Kidney (tissue), 14 donors: Measurements from ENCODE around the gene ZFYVE1. TPM values are rescaled to one million over a fixed set of nuclear protein-coding genes. Genes with fewer than 3 reads are reported as not detected.

Source experiments
- DNase-seq, 5 donors: peaks; one replicate each; pipeline ENCODE4 v3.0.0-alpha.2; 2013 to 2020
- FAIRE-seq: peaks from 2 replicates; lab custom pipeline; 2012; peaks lifted over from hg19 to GRCh38; lab: Jason Lieb, UNC
- H3K27ac ChIP-seq, 2 donors: one replicate each; pipeline ENCODE4 v1.7.0; 2013; ENCODE audit warnings: low read depth in 2 of 2, low read length in 2 of 2, inconsistent platforms in 1 of 2
- H3K27me3 ChIP-seq: one replicate; pipeline ENCODE4 v1.7.1; 2013; ENCODE audit warnings: low read length, inconsistent platforms; ENCODE audit not compliant: control insufficient read depth, insufficient read depth
- H3K36me3 ChIP-seq, 3 donors: one replicate each; pipeline versions ENCODE4 v1.7.0 to v1.7.1; 2013; ENCODE audit warnings: low read length in 3 of 3, control low read depth in 1 of 3, inconsistent platforms in 1 of 3; ENCODE audit not compliant: insufficient read depth in 3 of 3, control insufficient read depth in 2 of 3
- H3K4me1 ChIP-seq, 3 donors: one replicate each; pipeline versions ENCODE4 v1.7.0 to v1.7.1; 2013; ENCODE audit warnings: low read length in 3 of 3, inconsistent platforms in 1 of 3, low read depth in 1 of 3; ENCODE audit not compliant: control insufficient read depth in 2 of 3, insufficient read depth in 2 of 3
- H3K4me3 ChIP-seq, 3 donors: one replicate each; pipeline versions ENCODE4 v1.7.0 to v1.8.1; 2013; ENCODE audit warnings: low read length in 3 of 3, control low read depth in 1 of 3, inconsistent platforms in 1 of 3
- H3K9ac ChIP-seq, 3 donors: one replicate each; pipeline versions ENCODE4 v1.7.0 to v1.7.1; 2013; ENCODE audit warnings: low read length in 3 of 3, control low read depth in 1 of 3, inconsistent platforms in 1 of 3
- H3K9me3 ChIP-seq, 3 donors: one replicate each; pipeline versions ENCODE4 v1.7.0 to v1.7.1; 2013; ENCODE audit warnings: low read length in 3 of 3, control low read depth in 1 of 3, inconsistent platforms in 1 of 3; ENCODE audit not compliant: control insufficient read depth in 2 of 3, insufficient read depth in 1 of 3
- CTCF ChIP-seq: IDR thresholded peaks from 3 replicates; pipeline ENCODE4 v1.5.1; 2012; ENCODE audit warnings: mild to moderate bottlenecking, moderate library complexity, borderline replicate concordance; ENCODE audit not compliant: insufficient read depth; ENCODE audit errors: extremely low read depth
- intact Hi-C: fragments of 100-400 bp; cut with DNase I; formaldehyde crosslinking; loops from one replicate; pipeline ENCODE4 v1.11.1; 2022
- polyA plus RNA-seq: library from polyadenylated mRNA; stranded (reverse); fragments of 350-450 nt; fragmentation: Illumina TruSeq; extraction: RNeasy Lipid Tissue Mini Kit (QIAGEN cat#74804); gene quantifications from one replicate; pipeline ENCODE4 v1.2.3, GENCODE V29; 2014; ENCODE audit warnings: low read depth, low replicate concordance; ENCODE audit not compliant: insufficient read depth
- total RNA-seq: library from RNA; stranded (reverse); fragmentation: NEBNext Ultra II Directional; extraction: Animal tissue kit (Norgen Biotek cat#: 25700); gene quantifications from one replicate; pipeline ENCODE4 v1.2.1, GENCODE V29; 2021
- donor health status: control.
- donor health status: control.
- donor health status: control.
- donor health status: control.
- donor health status: control.
- donor health status: DM: yes; HTN: yes; CAD: no.
- donor health status: Normal renal cell carcinoma (clear cell type).

The ZFYVE1 gene
- total and polyA plus RNA-seq, 2 donors from 2014 or later, result 10.7 to 18.8 TPM

GRCh38 chr14:72942934-72943333 is 84.0 kb downstream of the ZFYVE1 start:
- H3K36me3 ChIP-seq, result peaks cover 0 to 40% (median 22%) of the 10 kb centered on the region in 3 donors
- intact Hi-C loops, result no loop called here
- H3K9ac ChIP-seq, result no peak overlapping the region
- no peak overlapping the region for H3K4me3 ChIP-seq
- FAIRE-seq (no peak), DNase-seq (no peak)
- TF ChIP-seq CTCF, result no peak
- H3K27ac ChIP-seq, result no peak overlapping the region
- no peaks in the 10 kb centered on the region for H3K9me3 ChIP-seq
- H3K27me3 ChIP-seq, result no peaks in the 10 kb centered on the region
- H3K4me1 ChIP-seq, result no peaks in the 10 kb centered on the region

GRCh38 chr14:72941286-72941985 is 85.5 kb downstream of the ZFYVE1 start:
- no peak for TF ChIP-seq CTCF
- Histone ChIP-seq H3K27ac (no peak overlapping the region), H3K27me3 (no peaks in the 10 kb centered on the region), H3K4me1 (no peaks in the 10 kb centered on the region), H3K36me3 (peaks cover 0 to 36% (median 22%) of the 10 kb centered on the region in 3 donors), H3K9ac (no peak overlapping the region), H3K9me3 (no peaks in the 10 kb centered on the region), H3K4me3 (no peak overlapping the region)
- FAIRE-seq (no peak), DNase-seq (no peak)
- intact Hi-C loops, result no loop called here

GRCh38 chr14:72939630-72940029 is 87.3 kb downstream of the ZFYVE1 start:
- no peak for DNase-seq
- Histone ChIP-seq H3K27ac (no peak overlapping the region), H3K36me3 (peaks cover 0 to 36% (median 22%) of the 10 kb centered on the region in 3 donors), H3K9me3 (no peaks in the 10 kb centered on the region), H3K27me3 (no peaks in the 10 kb centered on the region), H3K4me1 (no peaks in the 10 kb centered on the region), H3K4me3 (no peak overlapping the region), H3K9ac (no peak overlapping the region)
- intact Hi-C loops, result no loop called here
- no peak for FAIRE-seq
- no peak for TF ChIP-seq CTCF
